ENCODE data around the gene MAGI3.
"Not testable (repeated sequence)": the region's sequence is repeated elsewhere in the genome, so short reads cannot be mapped to it uniquely, and the experiment has no call there.

The MAGI3 gene

DNA sequence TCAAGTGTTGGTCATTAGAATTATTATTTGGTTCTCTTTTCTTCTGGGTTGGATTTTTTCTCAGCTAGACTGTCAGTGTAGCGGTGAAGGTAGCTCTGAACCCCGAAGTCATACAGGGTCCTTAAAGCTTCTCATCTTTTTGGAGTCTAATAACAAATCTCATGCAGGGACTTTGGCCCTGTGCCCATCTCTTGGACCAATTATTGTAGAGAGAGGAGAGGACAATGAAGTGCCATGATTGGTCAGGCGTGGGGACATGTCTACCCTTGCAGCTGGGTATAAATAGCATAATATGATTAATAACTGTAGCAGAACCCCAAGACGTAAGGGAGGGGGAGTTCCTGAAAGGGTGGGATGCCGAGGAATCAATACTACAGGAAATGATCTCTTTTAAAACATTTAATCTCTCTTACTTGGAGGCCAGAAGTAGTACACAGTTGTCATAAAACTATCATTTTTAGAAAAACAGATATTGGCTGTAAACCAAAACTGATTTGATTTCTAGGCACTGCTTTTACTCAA, 8.8 kb downstream of the MAGI3 start:
- DNase-seq, result no peak

DNA sequence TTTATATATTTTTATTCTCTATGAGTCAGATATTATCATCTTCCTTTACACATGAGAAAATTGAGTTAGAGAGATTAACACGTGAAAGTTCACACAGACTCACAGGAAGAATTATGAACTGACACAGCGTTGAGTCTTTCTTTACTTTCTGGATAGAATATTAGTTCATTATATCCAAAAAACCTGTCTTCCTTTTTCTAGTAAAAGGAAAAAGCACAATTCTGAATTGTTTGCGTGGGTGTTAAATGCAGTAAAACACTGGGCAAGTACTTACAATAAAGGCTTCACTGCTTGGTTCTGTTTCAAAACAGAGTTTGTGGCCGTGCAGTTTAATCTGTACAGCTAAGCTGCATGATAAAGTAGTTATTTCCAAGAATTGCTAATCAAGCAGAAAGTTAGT, 10.8 kb downstream of the MAGI3 start:
- DNase-seq, result no peak

DNA sequence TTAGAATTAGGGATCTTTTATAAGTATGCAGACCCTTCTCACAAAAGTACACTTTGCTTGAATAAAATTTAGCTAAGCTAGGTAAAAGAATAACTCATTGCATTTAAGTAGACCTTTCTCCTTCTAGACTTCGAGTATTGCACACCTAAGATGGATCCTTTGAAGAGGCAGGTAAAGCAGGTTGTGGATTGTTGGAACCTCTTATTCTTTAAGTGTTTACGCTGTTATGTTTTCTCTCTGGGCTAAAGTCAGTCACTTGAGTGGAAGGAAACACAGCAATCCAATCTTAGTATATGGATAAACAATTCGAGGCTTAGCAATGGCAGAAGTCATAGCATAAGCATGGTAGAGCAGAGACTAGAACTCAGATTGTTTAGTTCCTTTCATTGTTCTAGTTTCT, 11.4 kb downstream of the MAGI3 start:
- no peak for DNase-seq

DNA sequence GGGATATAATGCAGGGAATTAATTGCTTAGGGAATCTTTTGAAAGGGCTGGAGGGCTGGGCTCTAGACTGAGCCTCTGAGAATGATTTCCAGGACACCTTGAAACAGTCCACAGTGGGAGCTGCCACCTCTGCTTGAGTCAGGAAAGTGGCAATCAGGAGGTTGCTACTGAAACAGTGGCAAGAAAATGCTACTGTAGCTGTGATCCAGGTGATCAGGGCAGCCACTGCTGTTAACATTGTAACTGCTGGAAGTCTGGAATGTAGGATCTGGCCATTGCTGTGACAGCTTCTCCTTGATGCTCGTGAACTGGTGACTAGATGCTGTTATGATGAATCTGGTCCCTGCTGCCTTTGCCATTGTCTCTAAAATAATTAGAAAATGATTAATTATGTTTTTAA, 12.8 kb downstream of the MAGI3 start:
- no peak for DNase-seq

DNA sequence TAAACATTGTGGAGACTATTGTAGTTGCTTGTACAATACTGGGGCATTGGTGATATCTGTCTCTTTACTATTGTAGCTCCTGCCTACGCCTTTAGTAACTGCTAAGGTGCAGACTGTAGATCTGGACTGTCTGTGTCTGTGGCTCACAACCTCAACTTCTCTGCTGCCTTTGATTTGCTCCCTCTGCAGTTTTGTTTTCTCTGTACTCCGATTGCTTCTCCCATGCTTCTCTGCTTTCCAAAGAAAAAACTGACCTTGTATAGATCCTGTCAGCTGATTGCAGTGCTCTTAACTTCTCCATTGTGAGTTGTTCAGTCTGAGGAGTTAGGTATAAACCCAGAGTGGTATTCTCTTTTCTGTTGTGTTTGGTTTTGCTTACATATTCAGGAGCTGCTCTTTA, 15.3 kb downstream of the MAGI3 start:
- no peak for DNase-seq

DNA sequence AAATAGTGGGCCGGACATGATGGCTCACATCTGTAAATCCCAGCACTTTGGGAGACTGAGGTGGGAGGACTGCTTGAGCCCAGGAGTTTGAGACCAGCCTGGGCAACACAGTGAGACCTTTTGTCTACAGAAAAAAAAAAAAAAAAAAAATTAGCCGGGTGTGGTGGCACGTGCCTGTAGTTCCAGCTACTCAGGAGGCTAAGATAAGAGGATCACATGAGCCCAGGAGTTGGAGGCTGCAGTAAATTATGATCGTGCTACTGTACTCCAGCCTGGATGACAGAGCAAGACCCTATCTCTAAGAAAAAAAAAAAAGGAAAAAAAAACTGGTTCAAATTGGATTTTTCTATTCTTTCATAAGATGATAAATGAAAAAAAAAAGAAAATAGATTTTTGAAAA, 15.8 kb downstream of the MAGI3 start:
- not testable (repeated sequence) for DNase-seq

DNA sequence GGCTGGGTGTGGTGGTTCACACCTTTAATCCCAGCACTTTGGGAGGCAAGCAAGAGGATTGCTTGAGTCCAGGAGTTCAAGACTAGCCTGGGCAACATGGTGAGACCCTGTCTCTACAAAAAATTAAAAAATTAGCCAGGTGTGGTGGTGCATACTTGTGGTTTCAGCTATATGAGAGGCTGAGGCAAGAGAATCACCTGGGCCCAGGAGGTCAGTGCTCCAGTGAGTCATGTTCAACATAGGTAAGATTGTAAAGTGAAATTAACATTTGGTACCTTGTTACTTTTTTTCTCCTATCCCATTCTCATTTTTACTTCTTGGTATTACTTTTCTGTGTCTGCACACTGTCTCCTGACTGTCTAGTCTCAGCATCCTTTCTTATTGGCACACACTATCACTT, 19.0 kb downstream of the MAGI3 start:
- no peak for DNase-seq

DNA sequence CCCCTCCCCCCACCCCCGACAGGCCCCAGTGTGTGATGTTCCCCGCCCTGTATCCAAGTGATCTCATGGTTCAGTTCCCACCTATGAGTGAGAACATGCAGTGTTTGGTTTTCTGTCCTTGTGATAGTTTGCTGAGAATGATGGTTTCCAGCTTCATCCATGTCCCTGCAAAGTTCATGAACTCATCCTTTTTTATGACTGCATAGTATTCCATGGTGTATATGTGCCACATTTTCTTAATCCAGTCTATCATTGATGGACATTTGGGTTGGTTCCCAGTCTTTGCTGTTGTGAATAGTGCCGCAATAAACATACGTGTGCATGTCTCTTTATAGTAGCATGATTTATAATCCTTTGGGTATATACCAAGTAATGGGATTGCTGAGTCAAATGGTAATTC, 21.7 kb downstream of the MAGI3 start:
- DNase-seq, result not testable (repeated sequence)

DNA sequence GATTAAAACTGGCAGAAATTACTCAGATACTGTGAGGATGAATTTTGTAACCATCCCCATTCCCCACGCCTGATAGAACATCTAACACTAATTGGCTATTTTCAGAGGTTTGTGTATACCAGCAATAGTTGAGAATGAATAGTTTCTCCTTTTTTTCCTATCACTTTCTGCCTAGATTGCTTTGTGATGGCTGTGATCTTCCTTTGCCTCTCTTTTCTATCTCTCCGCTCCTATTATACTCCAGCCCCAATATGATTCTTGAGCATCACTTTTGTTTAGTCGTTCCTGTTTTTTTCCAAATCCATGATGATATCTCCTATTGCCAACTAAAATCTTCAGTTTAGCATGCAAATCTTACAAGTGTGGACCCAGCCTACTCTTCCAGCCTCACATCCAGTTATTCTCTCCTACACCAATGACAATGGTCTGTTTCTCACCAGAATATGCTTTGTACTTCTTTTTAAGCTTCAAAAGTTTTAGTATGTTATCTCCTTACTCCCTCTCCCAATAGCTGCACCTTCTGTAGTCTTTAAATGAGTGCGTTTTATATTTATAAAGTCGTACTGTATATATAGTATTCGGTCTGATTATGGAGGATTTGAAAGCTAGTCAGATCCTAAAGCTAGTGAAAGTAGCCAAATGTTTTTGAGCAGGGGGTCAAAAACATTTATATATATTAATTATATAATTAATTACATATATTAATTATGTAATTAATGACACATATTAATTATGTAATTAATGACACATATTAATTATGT, 25.2 kb downstream of the MAGI3 start:
- no peak for DNase-seq

DNA sequence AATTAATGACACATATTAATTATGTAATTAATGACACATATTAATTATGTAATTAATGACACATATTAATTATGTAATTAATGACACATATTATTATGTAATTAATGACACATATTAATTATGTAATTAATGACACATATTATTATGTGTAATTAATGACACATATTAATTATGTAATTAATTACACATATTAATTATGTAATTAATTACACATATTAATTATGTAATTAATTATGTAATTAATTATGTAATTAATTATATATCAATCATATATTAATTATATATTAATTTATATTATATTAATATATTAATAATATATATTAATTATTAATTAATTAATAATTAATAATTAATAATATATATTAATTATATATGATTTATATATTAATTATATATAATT, 25.8 kb downstream of the MAGI3 start:
- not testable (repeated sequence) for DNase-seq

DNA sequence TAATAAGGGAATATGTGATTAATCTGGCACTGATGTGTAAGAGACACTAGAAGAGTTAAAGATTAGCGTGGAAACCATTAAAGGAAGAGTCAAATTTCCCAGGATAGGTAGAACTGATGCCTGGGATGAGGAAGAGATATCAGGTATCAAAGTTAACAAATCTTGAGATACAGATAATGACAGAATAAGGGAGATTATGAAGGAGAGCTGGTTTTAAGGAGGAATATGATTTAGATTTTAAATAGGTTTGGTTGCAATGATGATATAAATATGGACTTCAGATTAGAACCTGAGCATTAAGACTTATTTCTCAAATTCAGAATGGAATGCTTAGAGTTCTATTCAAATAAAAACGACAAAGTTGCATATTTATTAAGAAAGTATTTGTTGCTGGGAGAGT, 26.2 kb downstream of the MAGI3 start:
- no peak for DNase-seq

DNA sequence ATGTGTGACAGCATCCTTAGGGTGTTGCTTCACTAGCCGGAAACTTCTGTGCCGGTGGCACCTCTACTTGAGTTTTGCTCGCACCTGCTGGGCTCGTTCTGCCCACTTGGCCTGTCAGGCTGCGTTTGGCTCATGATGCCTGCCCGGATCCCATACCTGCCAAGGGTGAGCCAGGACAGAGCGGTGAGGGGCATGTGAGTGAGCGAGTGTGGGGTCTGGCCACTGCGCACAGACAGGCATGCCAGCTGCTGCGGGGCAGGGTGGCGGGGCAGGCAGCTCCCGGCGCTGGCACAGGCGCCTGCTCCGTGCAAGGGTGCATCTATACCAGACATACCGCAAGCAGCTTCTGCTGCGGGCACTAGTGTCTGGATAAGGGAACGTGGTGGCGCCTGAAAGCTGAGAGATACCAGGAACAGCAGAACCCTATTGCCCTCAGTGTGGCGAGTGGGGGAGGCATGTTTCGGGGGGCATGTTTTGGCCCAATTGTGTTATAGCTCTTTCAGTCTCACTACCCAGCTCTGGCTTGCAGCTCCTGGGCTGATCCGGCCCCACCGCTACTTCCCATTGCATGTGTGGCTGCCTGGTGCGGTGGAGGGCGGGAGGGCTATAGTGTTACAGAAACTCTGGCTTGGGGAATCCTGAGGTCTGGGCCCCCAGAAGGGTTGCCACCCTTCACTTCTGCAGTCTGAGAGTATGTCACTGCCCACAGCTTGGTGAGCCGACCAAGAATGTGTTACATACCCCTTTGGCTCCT, 32.2 kb downstream of the MAGI3 start:
- DNase-seq, result no peak

DNA sequence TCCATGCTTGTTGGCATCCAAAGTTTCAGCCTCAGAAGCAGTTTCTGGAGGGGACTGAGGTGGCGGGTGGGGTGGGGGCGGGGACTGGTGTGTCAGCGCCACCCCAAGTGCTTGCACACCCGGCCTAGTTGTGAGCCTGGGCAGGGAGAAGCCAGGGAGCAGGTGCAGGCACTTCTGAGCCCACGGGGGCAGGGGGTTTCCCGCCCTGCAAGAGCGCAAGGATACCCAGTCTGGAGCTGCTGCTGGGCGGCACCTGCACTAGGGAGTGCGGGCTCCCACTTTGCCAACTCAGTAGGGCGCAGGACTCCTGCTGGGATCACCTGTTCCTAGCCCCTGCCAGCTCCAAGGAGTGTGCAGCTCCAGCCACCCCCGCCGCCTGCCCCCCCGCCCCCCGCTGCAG, 33.5 kb downstream of the MAGI3 start:
- no peak for DNase-seq

DNA sequence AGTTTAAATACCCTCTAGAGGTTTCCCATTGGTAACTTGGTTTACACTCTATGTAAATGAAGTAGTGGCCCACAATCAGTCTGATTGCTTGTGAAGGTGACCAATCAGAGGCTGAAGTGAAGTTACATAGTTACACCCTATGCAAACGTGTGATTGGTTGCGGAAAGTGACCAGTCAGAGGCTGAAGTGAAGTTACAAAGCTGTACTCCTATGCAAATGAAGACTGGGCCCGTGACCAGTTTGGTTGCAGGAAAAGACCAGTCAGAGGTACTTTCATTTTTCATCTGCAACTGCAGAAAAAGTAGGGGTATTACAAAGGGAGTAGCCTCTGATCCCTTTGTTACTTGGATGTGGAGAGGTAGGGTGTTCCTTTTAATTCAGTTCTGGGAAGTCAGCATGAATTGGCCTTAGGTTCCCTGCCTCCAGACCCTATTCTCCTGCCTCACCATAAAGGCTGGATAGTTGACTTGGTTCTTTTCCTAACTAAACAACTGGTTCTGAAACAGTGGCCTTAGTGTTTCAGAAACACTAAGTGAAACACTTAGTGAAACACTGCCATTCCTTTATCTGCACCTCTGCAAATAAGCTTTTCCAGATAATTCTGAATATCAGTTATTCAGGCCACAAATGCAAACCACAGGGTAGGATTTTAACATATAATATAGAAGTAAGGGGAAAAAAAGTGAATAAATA, 39.3 kb downstream of the MAGI3 start:
- no peak for DNase-seq

DNA sequence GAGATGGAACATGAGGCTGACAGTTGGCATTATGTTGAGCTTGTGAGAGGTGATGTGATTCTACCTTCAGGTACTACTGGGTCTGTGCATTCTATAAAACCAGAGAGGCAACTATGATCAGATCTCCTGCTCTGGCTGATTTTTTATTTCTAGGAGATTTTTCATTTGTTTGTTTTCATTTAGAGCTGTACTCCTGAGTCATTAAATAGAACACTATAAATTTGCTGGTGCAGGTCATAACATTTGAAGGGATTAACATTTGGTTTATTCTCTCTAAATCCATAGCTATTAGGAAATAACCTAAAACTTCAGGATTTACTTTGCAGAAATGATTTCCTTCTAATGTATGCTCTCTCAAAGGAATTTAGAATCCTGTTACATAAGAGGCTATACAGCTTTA, 42.9 kb downstream of the MAGI3 start:
- no peak for DNase-seq

DNA sequence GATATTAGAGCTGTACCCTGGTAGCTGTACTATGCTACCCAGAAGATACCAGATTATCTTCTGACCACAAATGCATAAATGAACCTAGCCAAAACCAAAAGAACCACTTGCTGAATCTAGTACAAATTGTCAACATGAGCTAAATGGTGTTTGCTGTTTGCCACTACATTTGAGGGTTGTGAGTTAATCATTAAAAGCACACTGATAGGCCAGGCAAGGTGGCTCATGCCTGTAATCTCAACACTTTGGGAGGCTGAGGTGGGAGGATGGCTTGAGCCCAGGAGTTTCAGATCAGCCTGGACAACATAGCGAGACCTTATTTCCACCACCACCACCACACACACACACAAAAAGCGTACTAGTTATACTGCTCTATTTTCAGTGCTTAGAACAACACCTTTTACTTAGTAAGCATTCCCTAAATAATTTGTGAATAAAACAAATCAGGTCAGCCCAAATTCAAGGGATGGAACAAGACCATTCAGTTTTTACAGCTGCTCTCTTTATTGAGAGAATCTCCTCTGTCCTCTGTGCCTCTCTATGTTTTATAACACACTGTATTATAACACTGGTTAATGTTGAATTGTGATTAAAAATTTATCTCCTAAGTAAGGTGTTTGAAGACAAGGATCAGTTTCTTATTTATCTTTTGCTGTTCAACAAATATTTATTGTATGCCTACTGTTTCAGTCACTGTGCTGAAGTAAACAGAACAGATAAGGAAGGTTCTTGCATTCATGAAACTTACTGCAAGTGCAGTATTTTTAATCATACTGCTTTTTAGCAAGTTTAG, 44.0 kb downstream of the MAGI3 start:
- DNase-seq, result no peak

DNA sequence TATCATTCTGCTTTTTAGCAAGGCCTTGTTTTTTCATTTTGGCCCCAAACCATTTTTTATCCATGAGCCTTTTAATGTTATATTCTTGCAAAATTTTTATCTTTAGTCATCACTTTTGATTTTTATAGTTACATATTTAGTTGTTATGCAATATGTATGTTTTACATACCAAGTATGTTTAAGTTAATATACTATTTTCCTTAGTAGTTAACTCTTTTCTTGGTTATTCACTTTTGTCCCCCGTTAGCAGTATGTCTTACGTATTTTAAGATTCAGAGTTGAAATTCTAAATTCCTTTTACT, 44.5 kb downstream of the MAGI3 start:
- DNase-seq, result no peak

DNA sequence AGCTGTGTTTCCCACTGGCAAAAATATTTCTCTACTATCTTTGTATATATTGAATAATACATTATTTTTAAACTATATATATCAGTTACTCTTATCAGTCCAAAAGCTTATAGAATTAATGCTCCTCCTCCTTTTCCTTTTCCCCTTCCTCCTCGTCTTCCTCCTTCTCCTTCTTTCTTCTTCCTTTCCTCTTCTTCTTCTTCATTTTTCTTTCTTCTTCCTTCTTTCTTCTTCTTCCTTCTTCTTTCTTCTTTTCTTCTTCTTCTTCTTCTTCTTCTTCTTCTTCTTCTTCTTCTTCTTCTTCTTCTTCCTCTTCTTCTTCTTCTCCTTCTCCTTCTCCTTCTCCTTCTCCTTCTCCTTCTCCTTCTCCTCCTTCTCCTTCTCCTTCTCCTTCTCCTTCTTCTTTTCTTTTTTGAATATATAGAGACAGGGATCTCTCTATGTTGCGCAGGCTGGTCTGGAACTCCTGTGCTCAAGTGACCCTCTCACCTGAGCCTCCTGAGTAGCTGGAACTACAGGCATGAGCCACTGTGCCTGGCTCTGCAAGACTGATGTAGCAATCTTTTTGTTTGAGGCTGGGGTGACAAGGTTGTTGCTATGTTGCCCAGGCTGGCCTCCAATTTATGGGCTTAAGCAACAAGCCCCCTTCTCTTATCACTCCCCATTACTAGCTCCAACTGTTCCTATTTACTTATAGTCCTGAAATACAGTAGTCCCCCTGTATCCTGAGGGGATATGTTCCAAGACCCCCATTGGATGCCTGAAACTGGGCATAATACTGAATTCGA, 47.4 kb downstream of the MAGI3 start:
- DNase-seq, result no peak

DNA sequence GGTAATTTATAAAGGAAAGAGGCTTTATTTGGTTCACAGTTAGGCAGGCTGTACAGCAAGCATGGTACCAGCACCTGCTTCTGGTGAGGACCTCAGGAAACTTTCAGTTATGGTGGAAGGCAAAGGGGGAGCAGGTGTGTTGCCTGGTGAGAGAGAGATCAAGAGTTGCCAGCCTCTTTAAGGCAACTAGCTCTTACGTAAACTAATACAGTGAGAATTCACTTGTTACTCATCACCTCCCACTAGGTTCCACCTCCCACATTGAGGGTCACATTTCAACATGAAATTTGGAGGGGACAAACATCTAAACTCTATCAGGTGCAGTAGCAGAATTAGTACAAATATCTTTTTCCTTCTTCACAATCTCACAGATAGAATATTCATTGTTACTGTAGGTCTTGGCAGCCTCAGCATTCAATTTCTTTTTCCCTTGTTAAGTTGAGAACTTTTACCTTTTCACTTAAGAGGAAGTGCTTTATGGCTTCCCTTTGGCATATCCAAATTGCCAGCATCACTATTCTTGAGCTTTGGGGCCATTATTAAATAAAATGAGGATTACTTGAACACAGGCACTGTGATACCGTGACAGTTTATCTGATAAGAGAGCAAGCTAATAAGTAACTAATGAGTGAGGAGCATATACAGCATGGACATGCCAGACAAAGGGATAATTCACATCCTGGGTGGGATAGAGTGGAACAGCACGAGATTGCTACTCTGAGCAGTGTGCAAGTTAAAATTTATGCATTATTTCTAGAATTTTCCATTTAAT, 48.4 kb downstream of the MAGI3 start:
- no peak for DNase-seq

DNA sequence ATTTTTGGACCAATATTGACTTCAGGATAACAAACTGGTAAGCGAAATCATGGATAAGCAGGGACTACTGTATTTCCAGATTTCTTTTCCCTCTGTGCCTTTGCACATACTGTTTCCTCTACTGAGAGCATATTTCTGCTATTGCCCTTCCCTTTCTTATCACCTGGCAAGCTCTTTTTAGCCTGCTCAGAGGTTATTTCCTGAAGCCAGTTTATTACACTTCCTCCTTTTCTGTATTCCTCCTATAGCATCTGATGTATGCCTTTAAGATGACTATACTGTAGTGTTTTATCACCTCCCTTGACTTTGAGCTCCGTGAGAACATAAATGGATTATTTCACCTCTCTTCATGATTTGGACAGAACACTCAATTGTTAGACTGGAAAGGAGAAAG, 49.0 kb downstream of the MAGI3 start:
- no peak for DNase-seq

DNA sequence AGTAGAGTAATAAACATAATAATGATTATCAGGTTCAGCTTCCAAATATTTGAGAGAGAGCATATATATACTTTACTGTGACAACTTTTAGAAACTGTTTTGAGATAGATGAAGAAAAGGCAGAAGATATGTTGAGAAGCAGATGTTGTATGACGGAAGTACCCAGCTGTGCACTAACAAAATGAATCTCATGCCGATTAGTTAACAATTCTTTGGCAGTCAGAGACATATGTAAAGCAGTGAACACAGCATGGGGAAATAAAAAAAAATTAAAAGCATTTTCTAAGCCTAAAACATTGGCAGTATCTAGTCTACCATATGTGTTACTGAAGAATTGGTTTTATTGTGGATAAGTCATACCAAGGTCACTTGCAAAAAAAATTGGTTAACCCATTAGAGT, 51.8 kb downstream of the MAGI3 start:
- DNase-seq, result no peak
